K562 (cell line): ENCODE measurements around the gene KANK2. TPM values are rescaled to one million over a fixed set of nuclear protein-coding genes. Genes with fewer than 3 reads are reported as not detected.

Experiments used
- ARID4B ChIP-seq: sonication (generic); formaldehyde crosslinking; IDR thresholded peaks from 2 replicates; pipeline ENCODE4 v1.8.0; 2022; ENCODE audit warnings: mild to moderate bottlenecking, missing genetic modification reagents
- CREM ChIP-seq: IDR thresholded peaks from 2 replicates; pipeline ENCODE4 v1.6.1; 2014; ENCODE audit warnings: antibody characterized with exemption, low read depth
- RNF219 ChIP-seq: fragments of 250-450 bp; sonication (Bioruptor Pico); IDR thresholded peaks from 2 replicates; pipeline ENCODE4 v1.5.0; 2022; ENCODE audit warnings: mild to moderate bottlenecking
- ZFP91 ChIP-seq: sonication (generic); formaldehyde crosslinking; IDR thresholded peaks from 2 replicates; pipeline ENCODE4 v1.8.0; 2022; ENCODE audit warnings: mild to moderate bottlenecking, missing genetic modification reagents
- ZHX1 ChIP-seq: fragments of 150-350 bp; conservative IDR thresholded peaks from 2 replicates; pipeline ENCODE4 v1.6.1; 2014; ENCODE audit warnings: low read length
- polyA plus RNA-seq, 8 experiments: library from polyadenylated mRNA; depleted of rRNA in 4 of 8; stranded (reverse) in 5 of 8; unstranded in 3 of 8; fragments of >200 nt; fragmentation: Nextera tagmentation in 2 of 8; fragmentation: Illumina TruSeq in 1 of 8; extraction: Ambion mirVana in 2 of 8; extraction: Trizol in 1 of 8; gene quantifications; 2 replicates each; pipeline versions ENCODE4 v1.2.1 to v1.2.3, GENCODE V29; 2011 to 2014; ENCODE audit warnings: inconsistent platforms in 1 of 8, missing spikeins in 1 of 8
- total RNA-seq, 7 experiments: library from RNA; depleted of rRNA in 6 of 7; stranded (reverse); fragments of >200 nt in 6 of 7; fragmentation: Illumina TruSeq in 2 of 7; extraction: Trizol in 2 of 7; gene quantifications; 2 replicates each; pipeline versions ENCODE4 v1.2.1 to v1.2.3, GENCODE V29; 2011 to 2021; ENCODE audit warnings: low replicate concordance in 1 of 7

KANK2 gene
- total and polyA plus RNA-seq, 9 of the 15 experiments (the other 6 are each of a cell fraction or from before 2014, with no cell fraction given): 4.4 to 47.8 (median 21.3) TPM

GRCh38 chr19:11165486-11166030 is 31.8 kb downstream of the KANK2 start (continued):
- no peak for TF ChIP-seq ZFP91 (CRISPR knock-in tag)
- no peak for TF ChIP-seq ZHX1
- no peak for TF ChIP-seq RNF219 (CRISPR knock-in tag)
- no peak for TF ChIP-seq CREM
- TF ChIP-seq ARID4B (CRISPR knock-in tag): no peak
- TF ChIP-seq, all 486 proteins: peak for 0
